ENCODE measurements around the gene NTHL1.

NTHL1 gene

DNA sequence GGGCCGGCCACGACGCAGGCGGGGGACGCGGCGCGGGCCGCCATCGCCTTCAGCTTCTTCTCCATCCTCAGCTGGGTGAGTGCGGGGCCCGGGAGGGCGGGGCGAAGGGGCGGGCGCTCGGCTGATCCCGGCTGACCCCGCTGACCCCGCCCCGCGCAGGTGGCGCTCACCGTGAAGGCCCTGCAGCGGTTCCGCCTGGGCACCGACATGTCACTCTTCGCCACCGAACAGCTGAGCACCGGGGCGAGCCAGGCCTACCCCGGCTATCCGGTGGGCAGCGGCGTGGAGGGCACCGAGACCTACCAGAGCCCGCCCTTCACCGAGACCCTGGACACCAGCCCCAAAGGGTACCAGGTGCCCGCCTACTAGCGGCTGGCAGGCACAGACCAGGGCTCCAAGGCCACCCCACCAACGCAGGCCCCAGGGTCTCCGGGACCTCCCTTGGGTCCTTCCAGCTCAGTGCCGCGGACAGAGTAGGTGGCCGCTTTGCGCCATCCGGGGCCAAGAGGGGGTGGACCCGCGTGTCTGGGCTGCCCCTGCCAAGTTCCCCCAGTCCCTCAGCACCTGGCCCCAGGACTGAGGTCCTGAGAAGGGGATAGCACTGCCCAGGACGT is 54.8 kb downstream of the NTHL1 start:
- Histone ChIP-seq H3K4me3 (ENCODE audit: insufficient read depth, low read depth, low read length, poor library complexity, severe bottlenecking) (no peak overlapping the region), H3K9me3 (ENCODE audit: control insufficient read depth, low read length) (no peaks in the 10 kb centered on the region), H3K27me3 (replicated peaks; ENCODE audit: control insufficient read depth, insufficient read depth, low read length, poor library complexity, severe bottlenecking) (peaks cover 16% of the 10 kb centered on the region), H3K4me1 (ENCODE audit: control insufficient read depth, insufficient read depth, low read length, poor library complexity, severe bottlenecking) (peaks cover 21% of the 10 kb centered on the region), H3K27ac (ENCODE audit: insufficient read depth, low read length, poor library complexity, severe bottlenecking) (no peak overlapping the region), H3K36me3 (ENCODE audit: control insufficient read depth, insufficient read depth, low read length) (peaks cover 5% of the 10 kb centered on the region)
- peak in 1 of 3 donors; percentile 10 for DNase-seq

DNA sequence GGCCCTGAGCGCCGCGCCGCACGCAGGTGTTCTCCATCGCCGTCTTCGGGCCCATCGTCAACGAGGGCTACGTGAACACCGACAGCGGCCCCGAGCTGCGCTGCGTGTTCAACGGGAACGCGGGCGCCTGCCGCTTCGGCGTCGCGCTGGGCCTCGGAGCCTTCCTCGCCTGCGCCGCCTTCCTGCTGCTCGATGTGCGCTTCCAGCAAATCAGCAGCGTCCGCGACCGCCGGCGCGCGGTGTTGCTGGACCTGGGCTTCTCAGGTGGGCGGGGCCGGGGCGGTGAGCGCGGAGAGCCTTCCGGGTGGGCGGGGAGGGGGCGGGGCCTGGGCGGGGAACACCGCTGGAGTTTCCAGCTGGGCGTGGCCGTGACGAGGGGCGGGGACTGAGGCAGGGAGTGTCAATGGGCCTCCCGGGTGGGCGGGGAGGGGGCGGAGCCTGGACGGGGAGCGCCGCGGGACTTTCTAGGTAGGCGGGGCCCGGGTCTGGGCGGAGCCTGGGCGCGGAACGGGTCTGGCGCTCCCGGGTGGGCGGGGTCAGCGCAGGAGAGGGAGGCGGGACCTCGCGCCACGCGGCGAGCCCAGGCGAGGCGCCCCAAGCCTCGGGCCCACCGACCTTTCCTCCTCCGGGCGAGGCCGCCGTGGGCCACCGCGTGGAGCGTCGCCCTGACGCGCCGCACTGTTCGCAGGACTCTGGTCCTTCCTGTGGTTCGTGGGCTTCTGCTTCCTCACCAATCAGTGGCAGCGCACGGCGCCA is 55.5 kb downstream of the NTHL1 start:
- peak overlapping the region; percentile 2 for H3K4me3 ChIP-seq (ENCODE audit: insufficient read depth, low read depth, low read length, poor library complexity, severe bottlenecking)
- no peaks in the 10 kb centered on the region for H3K9me3 ChIP-seq (ENCODE audit: control insufficient read depth, low read length)
- peaks cover 16% of the 10 kb centered on the region for H3K27me3 ChIP-seq (replicated peaks; ENCODE audit: control insufficient read depth, insufficient read depth, low read length, poor library complexity, severe bottlenecking)
- no peaks in the 10 kb centered on the region for H3K36me3 ChIP-seq (ENCODE audit: control insufficient read depth, insufficient read depth, low read length)
- DNase-seq: peak; percentile 96 to 100 (median 99)
- H3K27ac ChIP-seq (ENCODE audit: insufficient read depth, low read length, poor library complexity, severe bottlenecking): peak overlapping the region; percentile 60
- H3K4me1 ChIP-seq (ENCODE audit: control insufficient read depth, insufficient read depth, low read length, poor library complexity, severe bottlenecking): peaks cover 21% of the 10 kb centered on the region

DNA sequence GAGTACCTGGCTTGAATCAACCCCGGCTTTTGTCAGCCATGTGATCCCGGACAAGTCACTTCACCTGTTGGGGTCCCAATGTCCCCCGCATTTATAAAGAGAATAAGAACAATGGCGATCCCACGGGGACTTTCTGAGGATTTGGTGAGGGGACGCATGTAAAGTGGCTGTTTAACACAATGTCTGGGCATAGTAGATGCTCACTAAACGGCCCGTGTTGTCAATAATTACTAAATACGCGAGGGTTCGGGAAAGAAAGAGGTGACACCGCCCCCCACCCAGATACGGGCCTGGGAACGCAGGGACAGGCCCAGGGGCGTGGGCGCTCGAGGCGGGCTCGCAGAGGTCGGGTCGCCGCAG is 56.1 kb downstream of the NTHL1 start:
- Histone ChIP-seq H3K4me3 (ENCODE audit: insufficient read depth, low read depth, low read length, poor library complexity, severe bottlenecking) (peak overlapping the region; percentile 2), H3K36me3 (ENCODE audit: control insufficient read depth, insufficient read depth, low read length) (peaks cover 4% of the 10 kb centered on the region), H3K27me3 (replicated peaks; ENCODE audit: control insufficient read depth, insufficient read depth, low read length, poor library complexity, severe bottlenecking) (peaks cover 16% of the 10 kb centered on the region), H3K9me3 (ENCODE audit: control insufficient read depth, low read length) (no peaks in the 10 kb centered on the region), H3K4me1 (ENCODE audit: control insufficient read depth, insufficient read depth, low read length, poor library complexity, severe bottlenecking) (peaks cover 21% of the 10 kb centered on the region), H3K27ac (ENCODE audit: insufficient read depth, low read length, poor library complexity, severe bottlenecking) (peak overlapping the region; percentile 60)
- no peak for DNase-seq

DNA sequence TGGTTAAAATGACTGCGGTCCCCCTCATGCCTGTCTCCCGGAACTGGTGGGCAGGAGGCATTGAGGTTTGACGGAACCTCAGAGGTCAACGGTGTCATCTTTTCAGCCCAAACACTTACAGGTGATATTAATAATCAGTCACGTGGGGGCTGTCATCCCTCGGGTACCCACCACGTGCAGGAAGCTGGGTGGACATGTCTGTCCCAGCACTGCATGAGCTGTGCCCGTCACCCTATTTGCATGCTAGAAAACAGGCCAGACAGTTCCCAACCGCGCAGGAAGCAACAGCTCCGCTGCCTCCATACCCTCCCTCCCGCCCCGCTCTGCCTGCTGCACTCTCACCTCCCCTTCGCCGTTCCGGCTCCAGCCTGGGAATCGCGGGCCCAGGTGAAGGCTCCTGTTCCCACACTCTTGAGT is 56.5 kb downstream of the NTHL1 start:
- Histone ChIP-seq H3K36me3 (ENCODE audit: control insufficient read depth, insufficient read depth, low read length) (peaks cover 8% of the 10 kb centered on the region), H3K27ac (ENCODE audit: insufficient read depth, low read length, poor library complexity, severe bottlenecking) (peak overlapping the region; percentile 60), H3K27me3 (replicated peaks; ENCODE audit: control insufficient read depth, insufficient read depth, low read length, poor library complexity, severe bottlenecking) (peaks cover 16% of the 10 kb centered on the region), H3K4me3 (ENCODE audit: insufficient read depth, low read depth, low read length, poor library complexity, severe bottlenecking) (peak overlapping the region; percentile 43), H3K9me3 (ENCODE audit: control insufficient read depth, low read length) (no peaks in the 10 kb centered on the region), H3K4me1 (ENCODE audit: control insufficient read depth, insufficient read depth, low read length, poor library complexity, severe bottlenecking) (peaks cover 21% of the 10 kb centered on the region)
- DNase-seq: peak; percentile 50 to 56 (median 53)

DNA sequence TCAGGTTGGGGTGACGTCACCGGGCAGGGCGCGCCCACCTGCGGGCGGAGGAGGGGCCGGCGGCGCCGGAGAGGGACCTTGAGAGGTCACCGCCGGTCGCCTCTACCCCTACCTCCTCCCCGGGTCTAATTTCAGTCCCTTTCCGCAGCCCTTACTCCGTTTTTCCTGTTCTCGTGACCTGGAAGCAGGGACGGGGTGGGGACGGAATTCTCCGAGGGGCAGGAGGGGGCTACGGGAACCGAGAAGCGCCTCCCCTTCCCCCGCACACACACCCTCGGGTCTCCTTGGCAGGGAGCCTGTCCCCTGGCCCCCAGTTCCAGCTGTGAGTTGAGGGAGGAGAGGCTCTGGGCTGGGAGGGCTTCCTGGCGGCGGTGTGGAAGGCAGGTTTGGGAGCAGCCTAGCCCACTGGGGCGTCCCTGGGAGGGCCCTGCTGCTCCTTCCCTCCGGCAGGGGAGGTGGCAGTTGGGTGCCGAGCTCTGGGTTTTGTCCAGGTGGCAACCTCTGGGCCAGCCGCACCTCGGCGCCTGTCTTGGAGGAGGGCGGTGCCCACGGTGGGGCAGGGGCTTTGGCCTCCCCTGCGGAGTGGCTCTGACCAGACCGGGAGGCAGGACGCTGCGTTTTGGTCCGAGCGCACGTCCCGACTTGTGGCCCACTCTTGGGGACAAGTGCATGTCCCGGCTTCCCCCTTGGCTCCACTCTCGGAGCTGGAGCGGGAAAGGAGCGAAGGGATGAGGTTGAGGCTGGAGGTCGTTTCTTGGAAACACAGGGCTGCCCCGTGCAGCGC is 57.1 kb downstream of the NTHL1 start:
- peaks cover 16% of the 10 kb centered on the region for H3K27me3 ChIP-seq (replicated peaks; ENCODE audit: control insufficient read depth, insufficient read depth, low read length, poor library complexity, severe bottlenecking)
- H3K4me3 ChIP-seq (ENCODE audit: insufficient read depth, low read depth, low read length, poor library complexity, severe bottlenecking): peak overlapping the region; percentile 43
- no peak overlapping the region for H3K27ac ChIP-seq (ENCODE audit: insufficient read depth, low read length, poor library complexity, severe bottlenecking)
- no peak for DNase-seq
- H3K36me3 ChIP-seq (ENCODE audit: control insufficient read depth, insufficient read depth, low read length): peaks cover 14% of the 10 kb centered on the region
- H3K4me1 ChIP-seq (ENCODE audit: control insufficient read depth, insufficient read depth, low read length, poor library complexity, severe bottlenecking): peaks cover 21% of the 10 kb centered on the region
- H3K9me3 ChIP-seq (ENCODE audit: control insufficient read depth, low read length): no peaks in the 10 kb centered on the region

DNA sequence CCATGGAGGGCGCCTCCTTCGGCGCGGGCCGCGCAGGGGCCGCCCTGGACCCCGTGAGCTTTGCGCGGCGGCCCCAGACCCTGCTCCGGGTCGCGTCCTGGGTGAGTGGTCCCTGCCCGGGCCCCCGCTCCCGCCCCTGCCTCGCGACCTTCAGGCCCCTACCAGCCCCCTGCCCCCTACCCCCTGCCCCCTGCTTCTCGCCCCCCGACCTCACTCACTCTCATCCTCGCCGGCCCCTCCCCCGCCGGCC is 57.6 kb downstream of the NTHL1 start:
- peaks cover 24% of the 10 kb centered on the region for H3K4me1 ChIP-seq (ENCODE audit: control insufficient read depth, insufficient read depth, low read length, poor library complexity, severe bottlenecking)
- peak overlapping the region; percentile 43 for H3K4me3 ChIP-seq (ENCODE audit: insufficient read depth, low read depth, low read length, poor library complexity, severe bottlenecking)
- H3K36me3 ChIP-seq (ENCODE audit: control insufficient read depth, insufficient read depth, low read length): peaks cover 17% of the 10 kb centered on the region
- H3K27ac ChIP-seq (ENCODE audit: insufficient read depth, low read length, poor library complexity, severe bottlenecking): no peak overlapping the region
- no peak for DNase-seq
- H3K27me3 ChIP-seq (replicated peaks; ENCODE audit: control insufficient read depth, insufficient read depth, low read length, poor library complexity, severe bottlenecking): peaks cover 16% of the 10 kb centered on the region
- no peaks in the 10 kb centered on the region for H3K9me3 ChIP-seq (ENCODE audit: control insufficient read depth, low read length)

Measured in effector memory CD4-positive, alpha-beta T cell (primary cell).